Karpas-422 (cell line): ENCODE results near the gene ENAH. TPM values are rescaled to one million over a fixed set of nuclear protein-coding genes. Genes with fewer than 3 reads are reported as not detected.
A peak's percentile ranks its signal among the peaks of the same experiment; 100 is the strongest.

ENCODE experiments used
- DNase-seq: peaks from one replicate; pipeline ENCODE4 v3.0.0-alpha.2; 2015
- H2AFZ ChIP-seq: fragments of 200-600 bp; sonication (generic); 2 replicates; pipeline ENCODE4 v1.6.1; 2014; ENCODE audit warnings: antibody characterized with exemption, low read length, mixed read lengths
- H3K27ac ChIP-seq: fragments of 200-600 bp; sonication (generic); 2 replicates; pipeline ENCODE4 v1.5.1; 2014; ENCODE audit warnings: mild to moderate bottlenecking, low read length, moderate library complexity
- H3K27me3 ChIP-seq: fragments of 200-600 bp; sonication (generic); 2 replicates; pipeline ENCODE4 v1.6.1; 2014; ENCODE audit warnings: low read length, mixed read lengths
- H3K36me3 ChIP-seq: fragments of 200-600 bp; sonication (generic); 2 replicates; pipeline ENCODE4 v1.6.1; 2014; ENCODE audit warnings: low read length, mixed read lengths; ENCODE audit not compliant: insufficient read depth
- H3K4me1 ChIP-seq: fragments of 200-600 bp; sonication (generic); 2 replicates; pipeline ENCODE4 v1.6.1; 2014; ENCODE audit warnings: mild to moderate bottlenecking, low read length, mixed read lengths
- H3K4me2 ChIP-seq: fragments of 200-600 bp; sonication (generic); 2 replicates; pipeline ENCODE4 v1.6.1; 2014; ENCODE audit warnings: low read length, low read depth, mild to moderate bottlenecking; ENCODE audit not compliant: poor library complexity, severe bottlenecking
- H3K4me3 ChIP-seq: fragments of 200-600 bp; sonication (generic); 2 replicates; pipeline ENCODE4 v1.5.1; 2014; ENCODE audit warnings: mild to moderate bottlenecking, antibody characterized with exemption, low read length, mixed read lengths
- H3K79me2 ChIP-seq: fragments of 200-600 bp; sonication (generic); 2 replicates; pipeline ENCODE4 v1.6.1; 2014; ENCODE audit warnings: mild to moderate bottlenecking, low read length, mixed read lengths
- H3K9ac ChIP-seq: fragments of 200-600 bp; sonication (generic); 2 replicates; pipeline ENCODE4 v1.6.0; 2014; ENCODE audit warnings: low read length
- H3K9me2 ChIP-seq: fragments of 200-600 bp; sonication (generic), shearing (Covaris generic); replicated peaks from 2 replicates; pipeline ENCODE4 v1.6.0; 2014; ENCODE audit warnings: mild to moderate bottlenecking, low read length, moderate library complexity; ENCODE audit not compliant: insufficient read depth
- H3K9me3 ChIP-seq: fragments of 300-700, 200-600 bp; sonication (generic); 2 replicates; pipeline ENCODE4 v1.6.1; 2014; ENCODE audit warnings: low read length, mixed read lengths
- H4K20me1 ChIP-seq: fragments of 200-600 bp; sonication (generic); 2 replicates; pipeline ENCODE4 v1.6.1; 2014; ENCODE audit warnings: mild to moderate bottlenecking, antibody characterized with exemption, low read length, low read depth; ENCODE audit not compliant: insufficient read depth
- total RNA-seq: library from RNA; depleted of rRNA; stranded (reverse); fragments of >200 nt; shearing (Covaris generic); gene quantifications from 2 replicates; pipeline ENCODE4 v1.2.3, GENCODE V29; 2014; ENCODE audit warnings: low replicate concordance; rRNA removed

The ENAH gene
- total RNA-seq, 1 experiment from 2014 or later, result not detected

DNA sequence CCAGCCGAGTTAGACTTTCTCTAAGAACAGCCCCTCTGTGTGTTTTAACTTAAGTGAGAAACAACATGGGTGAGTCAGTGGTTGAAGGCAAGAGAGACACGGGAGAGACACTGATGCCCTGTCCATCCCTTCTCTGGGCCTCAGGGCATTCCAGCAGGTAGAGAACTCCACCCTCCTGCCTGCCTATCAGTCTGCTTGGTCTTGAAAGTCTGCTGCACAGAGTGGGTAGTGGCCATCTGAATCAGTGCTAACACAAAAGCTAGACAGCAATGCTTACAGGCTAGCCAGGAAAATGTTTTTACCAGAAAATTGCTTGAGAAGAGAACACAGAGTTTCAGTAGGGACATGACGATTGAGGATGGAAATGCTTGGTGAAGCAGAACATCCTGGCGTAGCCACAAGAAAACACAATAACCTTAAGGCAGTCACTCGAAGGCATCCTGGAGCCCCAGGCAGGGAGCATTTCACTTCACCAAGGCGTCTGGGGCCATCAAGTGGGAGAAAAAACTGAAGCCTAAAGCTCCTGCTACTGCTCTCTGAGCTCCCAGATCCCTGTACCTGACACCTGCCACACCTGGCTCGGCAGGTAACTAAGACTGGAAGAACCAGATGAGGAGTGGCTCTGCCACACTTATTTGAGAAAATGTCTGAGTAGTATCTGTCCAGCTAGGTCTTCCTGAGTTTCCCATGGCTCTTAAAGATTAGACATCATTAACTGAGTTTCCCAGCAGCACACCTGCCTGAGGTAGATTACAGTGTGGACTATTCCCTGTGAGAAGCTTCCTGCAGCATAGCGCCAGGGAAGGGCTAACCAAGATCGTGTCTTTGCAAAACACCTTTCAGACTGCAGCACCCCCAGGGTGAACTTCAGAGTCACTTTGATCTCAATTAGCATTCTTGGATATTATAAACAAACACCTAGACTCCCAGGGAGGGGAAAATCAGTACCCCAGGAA lies 207.0 kb downstream of the ENAH start:
- Histone ChIP-seq H3K79me2 (no peaks in the 10 kb centered on the region), H2AFZ (0 out of 2 replicates have a peak overlapping the region, but pooled peaks have one; percentile 88), H3K9me2 (no peaks in the 10 kb centered on the region), H3K27ac (peak overlapping the region; percentile 59; the same call in 1 of the 2 replicates), H3K4me1 (peaks cover 26% of the 10 kb centered on the region), H3K9ac (no peak overlapping the region), H3K4me2 (peak overlapping the region; percentile 40), H3K36me3 (no peaks in the 10 kb centered on the region), H3K4me3 (no peak overlapping the region), H3K9me3 (no peaks in the 10 kb centered on the region), H3K27me3 (no peaks in the 10 kb centered on the region), H4K20me1 (no peaks in the 10 kb centered on the region)
- no peak for DNase-seq

DNA sequence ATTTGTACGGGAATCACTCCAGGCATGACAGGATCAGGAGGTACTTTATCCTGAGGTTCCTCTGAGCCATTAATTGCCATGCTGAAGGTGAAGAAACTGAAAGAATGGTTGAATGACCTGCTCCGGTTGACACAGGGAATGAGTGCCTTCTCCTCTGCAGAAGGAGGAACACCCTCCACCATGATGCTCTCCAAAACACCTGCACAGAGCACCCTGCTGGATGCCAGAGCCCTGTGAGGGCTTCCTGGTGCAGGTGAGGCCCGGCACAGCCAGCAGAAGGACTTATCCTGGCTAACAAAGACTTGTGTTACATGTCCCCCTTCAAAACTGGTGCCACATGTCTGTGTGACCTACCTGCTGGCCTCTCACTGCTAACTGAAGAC lies 210.8 kb downstream of the ENAH start:
- no peak overlapping the region for H3K27ac ChIP-seq

DNA sequence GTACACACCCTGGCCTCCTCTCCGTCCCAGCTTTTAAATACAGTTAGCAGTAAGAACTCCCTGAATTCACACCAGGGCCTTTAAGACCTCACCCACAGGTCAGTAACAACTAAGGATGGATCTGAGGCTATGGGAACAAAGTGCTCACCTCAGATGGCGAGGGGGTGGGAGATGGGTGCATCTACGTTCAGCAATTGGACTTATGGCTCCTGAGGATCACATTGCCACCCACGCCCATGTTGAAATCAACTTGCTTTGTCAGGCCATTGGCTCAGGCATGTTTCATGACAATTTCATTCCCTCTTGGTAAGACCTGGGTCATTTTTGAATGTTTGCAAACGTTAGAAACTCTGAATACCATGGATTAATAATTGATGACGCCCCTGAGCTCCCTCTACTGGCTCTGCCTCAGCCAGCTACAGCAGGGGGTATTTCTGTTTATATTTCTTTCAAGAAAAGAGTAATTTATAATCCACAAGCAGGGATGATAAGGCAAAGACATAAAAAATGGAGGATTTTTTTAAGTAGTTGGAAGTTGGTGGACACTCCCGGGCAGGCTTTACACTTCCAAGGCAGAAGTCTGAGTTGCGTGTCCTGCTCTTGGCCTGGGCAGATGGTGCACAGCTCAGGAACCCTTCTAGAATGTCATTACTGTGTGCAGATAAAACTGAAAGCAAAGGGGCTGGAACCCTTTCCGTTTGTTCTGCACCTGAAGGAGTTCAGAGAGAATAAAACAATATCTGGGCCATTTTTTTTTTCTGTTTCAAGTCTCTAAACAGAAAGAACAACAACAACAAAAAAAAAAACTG lies 211.4 kb downstream of the ENAH start:
- peaks cover 39% of the 10 kb centered on the region for H3K4me1 ChIP-seq
- H3K4me2 ChIP-seq, result peak overlapping the region; percentile 40
- H4K20me1 ChIP-seq, result no peaks in the 10 kb centered on the region
- no peak overlapping the region for H2AFZ ChIP-seq
- H3K27ac ChIP-seq, result no peak overlapping the region
- no peak overlapping the region; the same call in 1 of the 2 replicates for H3K9ac ChIP-seq
- DNase-seq, result peak; percentile 60
- no peaks in the 10 kb centered on the region for H3K36me3 ChIP-seq
- H3K27me3 ChIP-seq, result no peaks in the 10 kb centered on the region
- no peaks in the 10 kb centered on the region for H3K9me3 ChIP-seq
- H3K9me2 ChIP-seq, result no peaks in the 10 kb centered on the region
- H3K79me2 ChIP-seq, result no peaks in the 10 kb centered on the region
- no peak overlapping the region for H3K4me3 ChIP-seq

More for the DNA sequence above, 210.8 kb downstream of the ENAH start:
- no peaks in the 10 kb centered on the region for H3K79me2 ChIP-seq
- no peak overlapping the region; the same call in 1 of the 2 replicates for H3K9ac ChIP-seq
- peak overlapping the region; percentile 40 for H3K4me2 ChIP-seq
- no peaks in the 10 kb centered on the region for H3K9me2 ChIP-seq
- H3K4me3 ChIP-seq, result no peak overlapping the region
- no peaks in the 10 kb centered on the region for H3K9me3 ChIP-seq
- H3K4me1 ChIP-seq, result peaks cover 33% of the 10 kb centered on the region
- no peak overlapping the region for H2AFZ ChIP-seq
- H3K27me3 ChIP-seq, result no peaks in the 10 kb centered on the region
- H3K36me3 ChIP-seq, result no peaks in the 10 kb centered on the region
- no peak for DNase-seq
- H4K20me1 ChIP-seq, result no peaks in the 10 kb centered on the region

DNA sequence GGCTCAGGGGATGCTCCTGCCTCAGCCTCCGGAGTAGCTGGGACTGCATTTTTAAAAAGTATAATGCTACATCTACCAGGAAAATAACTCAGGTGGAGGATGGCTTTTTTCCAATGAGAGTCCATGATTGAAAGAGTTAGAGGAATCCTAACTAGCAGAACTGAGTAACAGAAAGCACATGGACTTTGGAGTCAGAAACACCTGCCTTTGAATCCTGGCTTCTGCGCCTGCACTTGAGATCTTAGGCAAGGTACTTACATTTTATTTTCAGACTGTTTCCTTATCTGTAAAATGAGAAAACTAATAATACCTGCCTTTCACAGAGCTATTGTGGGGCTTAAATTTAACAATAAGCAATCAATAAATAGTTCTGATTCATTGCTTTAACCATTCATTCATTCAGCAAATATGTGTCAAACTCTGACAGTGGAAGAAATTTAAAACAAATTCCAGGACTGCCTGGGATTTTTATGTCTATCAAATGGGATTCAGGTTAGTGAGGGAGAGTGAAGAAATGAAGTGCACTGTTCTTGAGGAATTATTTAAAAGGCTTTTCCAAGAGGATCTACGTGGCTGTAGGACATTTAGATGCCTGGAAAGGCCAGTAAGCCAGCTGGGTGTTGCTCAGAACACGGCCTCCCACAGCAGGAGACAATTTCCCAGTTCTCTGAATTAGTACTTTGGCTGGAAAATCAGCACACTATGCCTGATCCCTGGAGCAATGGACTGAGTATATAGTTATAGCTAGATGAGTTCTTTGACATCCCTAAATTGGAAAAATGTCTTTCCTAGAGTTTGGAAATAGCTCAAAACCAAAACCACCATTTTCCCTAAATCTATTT lies 212.3 kb downstream of the ENAH start:
- Histone ChIP-seq H3K4me1 (peaks cover 46% of the 10 kb centered on the region), H2AFZ (no peak overlapping the region), H3K36me3 (no peaks in the 10 kb centered on the region), H4K20me1 (no peaks in the 10 kb centered on the region), H3K27ac (no peak overlapping the region), H3K9me2 (no peaks in the 10 kb centered on the region), H3K4me2 (no peak overlapping the region), H3K27me3 (no peaks in the 10 kb centered on the region), H3K9ac (no peak overlapping the region), H3K9me3 (no peaks in the 10 kb centered on the region), H3K79me2 (no peaks in the 10 kb centered on the region), H3K4me3 (no peak overlapping the region)
- no peak for DNase-seq

DNA sequence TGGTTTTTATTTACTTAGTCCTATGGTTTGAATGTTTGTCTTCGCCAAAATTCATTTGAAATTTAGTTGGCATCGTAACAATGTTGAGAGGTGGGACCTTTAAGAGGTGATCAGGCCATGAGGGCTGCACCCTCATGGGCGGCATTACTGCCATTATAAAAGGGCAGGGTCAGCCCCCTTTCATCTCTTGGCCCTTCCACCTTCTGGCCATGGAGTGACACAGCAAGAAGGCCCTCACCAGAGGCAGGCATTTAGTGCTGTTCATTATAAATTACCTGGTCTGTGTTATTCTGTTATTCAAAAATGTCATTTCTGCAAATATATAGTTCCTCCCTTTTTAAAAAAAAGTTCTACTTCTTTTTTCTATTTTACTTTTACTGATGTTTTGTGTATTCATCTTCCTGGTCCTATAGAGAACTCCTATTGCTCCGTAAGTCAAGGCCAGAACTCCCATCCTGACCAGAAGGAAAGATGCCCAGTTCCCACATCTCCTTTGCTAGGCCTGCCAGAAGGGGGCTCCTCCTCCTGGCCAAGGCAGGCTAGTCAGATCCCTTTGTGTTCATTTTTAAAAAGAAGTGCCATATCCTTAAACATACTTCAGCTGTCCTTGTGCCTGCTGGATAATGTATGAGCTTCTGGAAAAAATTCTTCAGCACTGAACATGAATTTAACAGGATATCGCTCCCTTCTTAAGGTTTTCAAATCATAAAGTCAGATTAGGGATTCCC lies 215.0 kb downstream of the ENAH start:
- Histone ChIP-seq H3K27me3 (no peaks in the 10 kb centered on the region), H4K20me1 (no peaks in the 10 kb centered on the region), H3K9me2 (no peaks in the 10 kb centered on the region), H3K4me3 (no peak overlapping the region), H3K4me1 (peaks cover 47% of the 10 kb centered on the region), H3K27ac (no peak overlapping the region), H3K4me2 (no peak overlapping the region), H3K36me3 (no peaks in the 10 kb centered on the region), H3K9ac (no peak overlapping the region), H3K9me3 (no peaks in the 10 kb centered on the region), H2AFZ (no peak overlapping the region), H3K79me2 (no peaks in the 10 kb centered on the region)
- DNase-seq, result no peak

Other genes with a start within 250 kb of the ENAH start
- gene LBR, start 225.1 kb downstream of the ENAH start, total RNA-seq, result 66.0 and 157 TPM in 2 replicates
- 105 and 245 TPM in 2 replicates for gene SRP9, start 124.7 kb upstream of the ENAH start, total RNA-seq
- 0.63 and 3.2 TPM in 2 replicates for gene EPHX1, start 157.0 kb upstream of the ENAH start, total RNA-seq
- 4.1 and 4.8 TPM in 2 replicates for gene TMEM63A, start 229.3 kb upstream of the ENAH start, total RNA-seq
- gene LEFTY1, start 236.0 kb upstream of the ENAH start, total RNA-seq, result 0.40 TPM in 1 of 2 replicates, not detected in the other